Glutamatergic neuron (in vitro differentiated cells): Measurements from ENCODE around the gene ITPR1. TPM values are rescaled to one million over a fixed set of nuclear protein-coding genes. Genes with fewer than 3 reads are reported as not detected.

Experiments used
- DNase-seq: peaks from one replicate; pipeline ENCODE4 v3.0.0; 2022
- H3K27ac Mint-ChIP-seq: one replicate; pipeline ENCODE4 v1.8.0; 2020; ENCODE audit warnings: mild to moderate bottlenecking, mixed read lengths, inconsistent platforms; ENCODE audit not compliant: unreplicated experiment
- H3K27me3 Mint-ChIP-seq: one replicate; pipeline ENCODE4 v1.8.0; 2020; ENCODE audit warnings: mild to moderate bottlenecking, moderate library complexity, mixed read lengths, inconsistent platforms; ENCODE audit not compliant: unreplicated experiment
- H3K36me3 Mint-ChIP-seq: one replicate; pipeline ENCODE4 v1.8.0; 2020; ENCODE audit warnings: mild to moderate bottlenecking, mixed read lengths, inconsistent platforms; ENCODE audit not compliant: unreplicated experiment
- H3K4me1 Mint-ChIP-seq: one replicate; pipeline ENCODE4 v1.8.0; 2020; ENCODE audit warnings: mild to moderate bottlenecking, low read depth, mixed read lengths, inconsistent platforms; ENCODE audit not compliant: unreplicated experiment
- H3K4me3 Mint-ChIP-seq: one replicate; pipeline ENCODE4 v1.8.0; 2020; ENCODE audit warnings: mild to moderate bottlenecking, mixed read lengths, inconsistent platforms; ENCODE audit not compliant: unreplicated experiment
- H3K9me3 Mint-ChIP-seq: one replicate; pipeline ENCODE4 v1.8.0; 2020; ENCODE audit warnings: mild to moderate bottlenecking, moderate library complexity, mixed read lengths, inconsistent platforms; ENCODE audit not compliant: unreplicated experiment
- CTCF ChIP-seq: fragments of 200-600 bp; sonication (generic); IDR thresholded peaks from one replicate; pipeline ENCODE4 v1.5.0; 2021; ENCODE audit not compliant: partially characterized antibody, unreplicated experiment
- total RNA-seq: library from RNA; stranded (reverse); fragmentation: NEBNext Ultra II Directional; extraction: Animal tissue kit (Norgen Biotek cat#: 25700); gene quantifications from one replicate; pipeline ENCODE4 v1.2.1, GENCODE V29; 2021; ENCODE audit not compliant: unreplicated experiment

The ITPR1 gene
- total RNA-seq, 1 donor from 2014 or later = 6.9 TPM

- Mint-ChIP-seq H3K27me3 (peaks cover 2% of the 10 kb centered on the region), H3K36me3 (no peaks in the 10 kb centered on the region), H3K4me3 (no peak overlapping the region), H3K4me1 (no peaks in the 10 kb centered on the region), H3K9me3 (no peaks in the 10 kb centered on the region), H3K27ac (no peak overlapping the region)
- no peak for DNase-seq
- TF ChIP-seq CTCF = no peak
Observed at GRCh38 chr3:4660936-4661335, 167.8 kb downstream of the ITPR1 start.

- H3K27me3 Mint-ChIP-seq = no peaks in the 10 kb centered on the region
- no peaks in the 10 kb centered on the region for H3K9me3 Mint-ChIP-seq
- no peak for DNase-seq
- no peak overlapping the region for H3K4me3 Mint-ChIP-seq
- no peaks in the 10 kb centered on the region for H3K4me1 Mint-ChIP-seq
- no peak overlapping the region for H3K27ac Mint-ChIP-seq
- H3K36me3 Mint-ChIP-seq = no peaks in the 10 kb centered on the region
- no peak for TF ChIP-seq CTCF
Observed at GRCh38 chr3:4664412-4664811, 171.3 kb downstream of the ITPR1 start.

- Mint-ChIP-seq H3K4me1 (no peaks in the 10 kb centered on the region), H3K36me3 (no peaks in the 10 kb centered on the region), H3K27ac (no peak overlapping the region), H3K4me3 (no peak overlapping the region), H3K9me3 (no peaks in the 10 kb centered on the region), H3K27me3 (no peaks in the 10 kb centered on the region)
- no peak for TF ChIP-seq CTCF
- DNase-seq = no peak
Observed at GRCh38 chr3:4665197-4665596, 172.0 kb downstream of the ITPR1 start.

GRCh38 chr3:4666071-4666470 lies 172.9 kb downstream of the ITPR1 start:
- no peak for TF ChIP-seq CTCF
- no peak overlapping the region for H3K27ac Mint-ChIP-seq

GRCh38 chr3:4670352-4670751 lies 177.2 kb downstream of the ITPR1 start:
- H3K9me3 Mint-ChIP-seq = no peaks in the 10 kb centered on the region
- no peaks in the 10 kb centered on the region for H3K36me3 Mint-ChIP-seq
- H3K4me1 Mint-ChIP-seq = no peaks in the 10 kb centered on the region
- DNase-seq = peak; percentile 39
- TF ChIP-seq CTCF = no peak
- no peak overlapping the region for H3K27ac Mint-ChIP-seq
- H3K27me3 Mint-ChIP-seq = no peaks in the 10 kb centered on the region
- H3K4me3 Mint-ChIP-seq = no peak overlapping the region

More at GRCh38 chr3:4666071-4666470, 172.9 kb downstream of the ITPR1 start:
- Mint-ChIP-seq H3K4me1 (no peaks in the 10 kb centered on the region), H3K27me3 (no peaks in the 10 kb centered on the region), H3K9me3 (no peaks in the 10 kb centered on the region), H3K4me3 (no peak overlapping the region), H3K36me3 (no peaks in the 10 kb centered on the region)
- no peak for DNase-seq
